Measurements from ENCODE around the gene MBD3L3.

GRCh38 chr19:7013678-7014077 lies 44.8 kb downstream of the MBD3L3 start:
- TF ChIP-seq CTCF (IDR thresholded peaks at IDR 0.05), result no peak
- TF ChIP-seq POLR2A (IDR thresholded peaks at IDR 0.05), result no peak
